H9 (cell line): Measurements from ENCODE around the gene MRPL34. TPM values are rescaled to one million over a fixed set of nuclear protein-coding genes. Genes with fewer than 3 reads are reported as not detected.

Experiments used
- DNase-seq: peaks from one replicate; pipeline ENCODE4 v3.0.0-alpha.2; 2017
- H2AFZ ChIP-seq: one replicate; pipeline ENCODE4 v1.6.1; 2013; ENCODE audit warnings: mild to moderate bottlenecking, low read length, control low read depth, moderate library complexity
- H2AK5ac ChIP-seq: 2 replicates; pipeline ENCODE4 v1.6.1; 2013; ENCODE audit warnings: low read length, control low read depth, mixed read lengths; ENCODE audit not compliant: insufficient read length
- H2BK120ac ChIP-seq: one replicate; pipeline ENCODE4 v1.6.1; 2013; ENCODE audit warnings: low read depth, mild to moderate bottlenecking, low read length, control low read depth, inconsistent platforms; ENCODE audit not compliant: poor library complexity, severe bottlenecking
- H2BK12ac ChIP-seq: 2 replicates; pipeline ENCODE4 v1.6.1; 2013; ENCODE audit warnings: low read length, control low read depth, mixed read lengths, low read depth; ENCODE audit not compliant: insufficient read length
- H2BK15ac ChIP-seq: 2 replicates; pipeline ENCODE4 v1.6.1; 2013; ENCODE audit warnings: low read depth, low read length, control low read depth
- H2BK20ac ChIP-seq: one replicate; pipeline ENCODE4 v1.6.1; 2013; ENCODE audit warnings: low read depth, mild to moderate bottlenecking, low read length, control low read depth, inconsistent platforms; ENCODE audit not compliant: poor library complexity, severe bottlenecking
- H2BK5ac ChIP-seq: 2 replicates; pipeline ENCODE4 v1.6.1; 2013; ENCODE audit warnings: low read length, control low read depth, mixed read lengths; ENCODE audit not compliant: insufficient read length
- H3K14ac ChIP-seq: 2 replicates; pipeline ENCODE4 v1.6.1; 2013; ENCODE audit warnings: low read length, control low read depth; ENCODE audit not compliant: insufficient read depth
- H3K18ac ChIP-seq: 2 replicates; pipeline ENCODE4 v1.6.1; 2013; ENCODE audit warnings: low read depth, mild to moderate bottlenecking, mixed read lengths, low read length, control low read depth; ENCODE audit not compliant: insufficient read length
- H3K23ac ChIP-seq: 2 replicates; pipeline ENCODE4 v1.6.1; 2013; ENCODE audit warnings: low read length, control low read depth, mixed read lengths, low read depth; ENCODE audit not compliant: insufficient read length
- H3K23me2 ChIP-seq: 2 replicates; pipeline ENCODE4 v1.6.1; 2013; ENCODE audit warnings: low read depth, mild to moderate bottlenecking, mixed read lengths, low read length, control low read depth; ENCODE audit not compliant: insufficient read length, poor library complexity, severe bottlenecking
- H3K27ac ChIP-seq: 2 replicates; pipeline ENCODE4 v1.5.1; 2013; ENCODE audit warnings: low read length, control low read depth, mixed read lengths, low read depth; ENCODE audit not compliant: insufficient read length
- H3K27me3 ChIP-seq: 2 replicates; pipeline ENCODE4 v1.6.1; 2013; ENCODE audit warnings: low read length, control low read depth, inconsistent platforms; ENCODE audit not compliant: insufficient read depth
- H3K4ac ChIP-seq: 2 replicates; pipeline ENCODE4 v1.6.1; 2013; ENCODE audit warnings: low read depth, mild to moderate bottlenecking, control low read depth, inconsistent platforms, low read length, moderate library complexity
- H3K4me1 ChIP-seq: 2 replicates; pipeline ENCODE4 v1.6.1; 2013; ENCODE audit warnings: low read length, control low read depth, inconsistent platforms; ENCODE audit not compliant: insufficient read depth
- H3K4me2 ChIP-seq: 2 replicates; pipeline ENCODE4 v1.6.1; 2013; ENCODE audit warnings: low read length, control low read depth, mixed read lengths; ENCODE audit not compliant: insufficient read length, insufficient read depth
- H3K56ac ChIP-seq: 2 replicates; pipeline ENCODE4 v1.6.1; 2013; ENCODE audit warnings: low read depth, mild to moderate bottlenecking, mixed read lengths, low read length, control low read depth; ENCODE audit not compliant: insufficient read length
- H3K79me1 ChIP-seq: 2 replicates; pipeline ENCODE4 v1.6.1; 2013; ENCODE audit warnings: low read depth, mild to moderate bottlenecking, moderate library complexity, low read length, control low read depth, inconsistent platforms; ENCODE audit not compliant: insufficient read depth, poor library complexity, severe bottlenecking
- H3K79me2 ChIP-seq: 2 replicates; pipeline ENCODE4 v1.6.1; 2013; ENCODE audit warnings: low read length, control low read depth, inconsistent platforms; ENCODE audit not compliant: insufficient read depth
- H3K9ac ChIP-seq: 2 replicates; pipeline ENCODE4 v1.6.1; 2013; ENCODE audit warnings: low read length, control low read depth, mixed read lengths; ENCODE audit not compliant: insufficient read length; ENCODE audit errors: extremely low read depth
- H3K9me3 ChIP-seq: one replicate; pipeline ENCODE4 v1.6.1; 2013; ENCODE audit warnings: low read depth, low read length, inconsistent platforms; ENCODE audit not compliant: control insufficient read depth
- H3T11ph ChIP-seq: one replicate; pipeline ENCODE4 v1.6.1; 2013; ENCODE audit warnings: mild to moderate bottlenecking, low read length, control low read depth, inconsistent platforms
- H4K20me1 ChIP-seq: one replicate; pipeline ENCODE4 v1.6.1; 2013; ENCODE audit not compliant: control insufficient read depth, insufficient read length, insufficient read depth
- H4K5ac ChIP-seq: 2 replicates; pipeline ENCODE4 v1.6.1; 2013; ENCODE audit warnings: low read depth, mild to moderate bottlenecking, mixed read lengths, low read length, control low read depth; ENCODE audit not compliant: insufficient read length
- H4K8ac ChIP-seq: replicated peaks from 2 replicates; pipeline ENCODE4 v1.6.1; 2013; ENCODE audit warnings: low read length, control low read depth, mixed read lengths, low read depth; ENCODE audit not compliant: insufficient read length
- H4K91ac ChIP-seq: 2 replicates; pipeline ENCODE4 v1.6.1; 2013; ENCODE audit warnings: low read depth, mild to moderate bottlenecking, moderate library complexity, mixed read lengths, low read length, control low read depth; ENCODE audit not compliant: insufficient read length
- H3K27ac Mint-ChIP-seq, 3 experiments: 2 replicates in 2 of 3; 3 replicates in 1 of 3; pipeline ENCODE4 v1.8.0; 2020 to 2021; ENCODE audit warnings: mixed read lengths in 3 of 3, mild to moderate bottlenecking in 1 of 3, moderate library complexity in 1 of 3
- H3K27me3 Mint-ChIP-seq: 2 replicates; pipeline ENCODE4 v1.8.0; 2021; ENCODE audit warnings: low read depth, mild to moderate bottlenecking, moderate library complexity, mixed read lengths
- H3K36me3 Mint-ChIP-seq, 3 experiments: 2 replicates in 2 of 3; 3 replicates in 1 of 3; pipeline ENCODE4 v1.8.0; 2020 to 2021; ENCODE audit warnings: low read depth in 3 of 3, mixed read lengths in 3 of 3; ENCODE audit not compliant: insufficient read depth in 1 of 3
- H3K4me1 Mint-ChIP-seq, 2 experiments: 2 replicates each; pipeline ENCODE4 v1.8.0; 2020; ENCODE audit warnings: mixed read lengths in 2 of 2
- H3K4me3 Mint-ChIP-seq, 2 experiments: 2 replicates in 1 of 2; 3 replicates in 1 of 2; pipeline ENCODE4 v1.8.0; 2020 to 2021; ENCODE audit warnings: mild to moderate bottlenecking in 2 of 2, mixed read lengths in 2 of 2, moderate library complexity in 1 of 2
- H3K9me3 Mint-ChIP-seq, 2 experiments: 2 replicates in 1 of 2; 3 replicates in 1 of 2; pipeline ENCODE4 v1.8.0; 2020; ENCODE audit warnings: mild to moderate bottlenecking in 2 of 2, mixed read lengths in 2 of 2, moderate library complexity in 1 of 2
- CTCF ChIP-seq: fragments of 200-600 bp; sonication (generic); conservative IDR thresholded peaks from 3 replicates; pipeline ENCODE4 v1.8.0; 2021; ENCODE audit warnings: antibody characterized with exemption, mild to moderate bottlenecking
- WGBS: extraction: QIAGEN DNeasy Blood & Tissue Kit; methylation state at CpG from one replicate; pipeline ENCODE4 v1.1.7; 2013; ENCODE audit warnings: missing lambda C conversion rate, low lambda C conversion rate, mixed read lengths; ENCODE audit not compliant: insufficient read length; ENCODE audit errors: extremely low coverage; 5-methylcytosine and 5-hydroxymethylcytosine counted together
- total RNA-seq: library from RNA; stranded (reverse); gene quantifications from 2 replicates; pipeline ENCODE4 v1.2.1, GENCODE V29; 2021

MRPL34 gene
- total RNA-seq, 1 experiment from 2014 or later, result 84.6 TPM

DNA sequence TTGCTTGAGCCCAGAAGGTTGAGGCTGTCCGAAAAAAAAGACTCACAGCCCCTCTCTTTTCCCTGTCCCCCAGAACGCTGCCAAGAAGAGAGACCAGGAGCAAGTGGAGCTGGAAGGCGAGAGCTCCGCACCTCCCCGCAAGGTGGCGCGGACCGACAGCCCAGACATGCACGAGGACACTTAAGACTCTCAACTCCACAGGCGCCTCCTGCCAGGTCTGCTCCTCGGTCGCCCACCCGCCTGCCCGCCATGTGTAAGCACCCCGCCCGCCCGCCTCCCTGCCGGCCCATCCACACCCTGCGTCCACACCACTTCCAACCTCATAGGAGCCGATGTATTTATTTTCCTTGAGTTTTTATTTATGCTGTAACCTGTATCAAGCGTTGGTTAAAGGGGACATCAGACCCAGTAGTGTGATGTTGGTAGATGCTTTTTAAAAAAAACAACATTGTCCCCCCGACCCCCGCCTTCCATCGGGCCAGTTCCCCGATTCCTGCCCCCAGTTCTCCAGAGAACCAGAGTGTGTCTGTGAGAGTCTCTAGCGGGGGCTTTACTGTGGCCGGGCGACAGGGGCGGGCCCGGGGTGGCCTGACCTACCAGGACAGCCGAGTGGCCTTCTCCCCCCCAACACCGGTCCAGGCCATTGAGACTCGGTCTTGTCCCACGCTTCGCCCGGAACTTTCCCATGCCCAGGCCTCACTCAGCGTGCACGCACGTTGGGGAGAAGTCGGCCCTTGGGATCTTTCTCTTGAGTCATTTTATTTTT is 14.0 kb downstream of the MRPL34 start:
- H3K79me2 ChIP-seq, result no peaks in the 10 kb centered on the region
- no peak overlapping the region for H2BK20ac ChIP-seq
- H4K8ac ChIP-seq, result no peak overlapping the region
- H3K4me2 ChIP-seq, result no peak overlapping the region
- H3K23me2 ChIP-seq, result no peaks in the 10 kb centered on the region
- no peaks in the 10 kb centered on the region for H4K20me1 ChIP-seq
- no peaks in the 10 kb centered on the region for H3K79me1 ChIP-seq
- no peaks in the 10 kb centered on the region for H3K9me3 ChIP-seq
- Mint-ChIP-seq H3K27me3 (peaks cover 2% of the 10 kb centered on the region; the same call in 1 of the 2 replicates), H3K27ac (no peak overlapping the region; a peak in 1 of 7 replicates), H3K4me3 (no peak overlapping the region), H3K36me3 (peaks cover 22 to 50% (median 34%) of the 10 kb centered on the region in 3 experiments; a peak in 6 of 7 replicates), H3K9me3 (no peaks in the 10 kb centered on the region), H3K4me1 (peaks cover 3% of the 10 kb centered on the region in 2 experiments; a peak in 2 of 4 replicates)
- no peak overlapping the region for H2BK120ac ChIP-seq
- H2BK15ac ChIP-seq, result no peak overlapping the region
- H2AK5ac ChIP-seq, result no peak overlapping the region
- H3K9ac ChIP-seq, result no peak overlapping the region
- H3K4me1 ChIP-seq, result no peaks in the 10 kb centered on the region
- H2AFZ ChIP-seq, result no peak overlapping the region
- H3T11ph ChIP-seq, result no peak overlapping the region
- H3K14ac ChIP-seq, result no peak overlapping the region
- no peak overlapping the region for H3K4ac ChIP-seq
- no peak for TF ChIP-seq CTCF
- no peak overlapping the region for H3K23ac ChIP-seq
- H4K5ac ChIP-seq, result no peak overlapping the region
- no peak overlapping the region for H3K56ac ChIP-seq
- H3K18ac ChIP-seq, result no peak overlapping the region
- whole genome bisulfite sequencing, result no CpG with 5 or more reads among the region's 40 CpGs
- H3K27me3 ChIP-seq, result no peaks in the 10 kb centered on the region
- no peak overlapping the region for H2BK12ac ChIP-seq
- DNase-seq, result no peak
- no peak overlapping the region for H4K91ac ChIP-seq
- no peak overlapping the region for H2BK5ac ChIP-seq
- H3K27ac ChIP-seq, result no peak overlapping the region
